A172 (cell line): ENCODE measurements around the gene RHOT2. TPM values are rescaled to one million over a fixed set of nuclear protein-coding genes. Genes with fewer than 3 reads are reported as not detected.
"Not testable (repeated sequence)": the region's sequence is repeated elsewhere in the genome, so short reads cannot be mapped to it uniquely, and the experiment has no call there.

Experiments
- DNase-seq: peaks from one replicate; pipeline ENCODE4 v3.0.0-alpha.2; 2015; ENCODE audit warnings: low spot score
- total RNA-seq: library from RNA; depleted of rRNA; stranded (reverse); fragments of >200 nt; shearing (Covaris generic); gene quantifications from 2 replicates; pipeline ENCODE4 v1.2.3, GENCODE V29; 2014

RHOT2 gene
- total RNA-seq, 1 experiment from 2014 or later, result 38.5 TPM

GRCh38 chr16:680967-681745 is 13.2 kb downstream of the RHOT2 start:
- peak; percentile 30 for DNase-seq

- peak; percentile 65 for DNase-seq
Observed at GRCh38 chr16:681746-682427, 14.0 kb downstream of the RHOT2 start.

GRCh38 chr16:682493-683395 is 14.8 kb downstream of the RHOT2 start:
- no peak for DNase-seq

GRCh38 chr16:683396-684070 is 15.6 kb downstream of the RHOT2 start:
- no peak for DNase-seq

- no peak for DNase-seq
Observed at GRCh38 chr16:684071-684794, 16.3 kb downstream of the RHOT2 start, which contains the start of gene JMJD8. TSS of gene JMJD8 (minus strand) at chr16:684334. CDS start at chr16:684319, 15 bp downstream.

GRCh38 chr16:684961-685696 is 17.2 kb downstream of the RHOT2 start:
- no peak for DNase-seq

GRCh38 chr16:685967-686366 is 18.0 kb downstream of the RHOT2 start:
- peak; percentile 73 for DNase-seq

- DNase-seq, result no peak
Observed at GRCh38 chr16:686459-687260, 18.7 kb downstream of the RHOT2 start.

- DNase-seq, result no peak
Observed at GRCh38 chr16:687499-687898, 19.6 kb downstream of the RHOT2 start.

- DNase-seq, result no peak
Observed at GRCh38 chr16:689175-689897, 21.4 kb downstream of the RHOT2 start.

GRCh38 chr16:691242-691641 is 23.3 kb downstream of the RHOT2 start:
- DNase-seq, result not testable (repeated sequence)

- DNase-seq, result no peak
Observed at GRCh38 chr16:692356-693108, 24.6 kb downstream of the RHOT2 start.

- no peak for DNase-seq
Observed at GRCh38 chr16:693364-693763, 25.4 kb downstream of the RHOT2 start.

GRCh38 chr16:693766-694165 is 25.8 kb downstream of the RHOT2 start:
- no peak for DNase-seq

- no peak for DNase-seq
Observed at GRCh38 chr16:694187-694862, 26.4 kb downstream of the RHOT2 start.

GRCh38 chr16:694863-695354 is 27.0 kb downstream of the RHOT2 start:
- DNase-seq, result no peak
